Measurements from ENCODE around the gene TXNRD1. TPM values are rescaled to one million over a fixed set of nuclear protein-coding genes. Genes with fewer than 3 reads are reported as not detected.
"Not testable (repeated sequence)": the region's sequence is repeated elsewhere in the genome, so short reads cannot be mapped to it uniquely, and the experiment has no call there.

The TXNRD1 gene
- total RNA-seq, 4 donors from 2014 or later, result 23.4 to 43.2 (median 35.6) TPM

GRCh38 chr12:104323899-104324298 is 108.3 kb downstream of the TXNRD1 start:
- TF ChIP-seq POLR2A (IDR thresholded peaks at IDR 0.05), result no peak
- no peak for TF ChIP-seq CTCF (IDR thresholded peaks at IDR 0.05)

GRCh38 chr12:104328278-104328677 is 112.7 kb downstream of the TXNRD1 start:
- H3K4me3 ChIP-seq (ENCODE audit: low read depth, poor library complexity, severe bottlenecking); DNase-seq (ENCODE audit: low spot score in 2 of 2); intact Hi-C loops (cut with DNase I; ENCODE audit: low total_unique reads): not testable (repeated sequence)
- WGBS, 2 donors, result 93 to 95% methylated on average over 6 of the region's 6 CpGs

More at GRCh38 chr12:104323899-104324298, 108.3 kb downstream of the TXNRD1 start:
- 94 to 100% methylated on average over 1 of the region's 1 CpG for WGBS, 2 donors
- DNase-seq (ENCODE audit: low spot score in 2 of 2), result no peak
- intact Hi-C loops (cut with DNase I; ENCODE audit: low total_unique reads), result no loop called here
- no peak overlapping the region for H3K4me3 ChIP-seq (ENCODE audit: low read depth, poor library complexity, severe bottlenecking)

- WGBS, 2 donors, result 85 to 94% methylated on average over 1 of the region's 1 CpG
- H3K4me3 ChIP-seq (ENCODE audit: low read depth, poor library complexity, severe bottlenecking), result no peak overlapping the region
- TF ChIP-seq CTCF (IDR thresholded peaks at IDR 0.05) (no peak), POLR2A (IDR thresholded peaks at IDR 0.05) (no peak)
- DNase-seq (ENCODE audit: low spot score in 2 of 2), result no peak
- intact Hi-C loops (cut with DNase I; ENCODE audit: low total_unique reads), result no loop called here
These were observed 113.2 kb downstream of the TXNRD1 start for GRCh38 chr12:104328790-104329189.

GRCh38 chr12:104329707-104330532 is 114.3 kb downstream of the TXNRD1 start:
- WGBS, 2 donors, result 87% methylated on average over 5 of the region's 5 CpGs
- intact Hi-C loops (cut with DNase I; ENCODE audit: low total_unique reads), result no loop called here
- TF ChIP-seq CTCF (IDR thresholded peaks at IDR 0.05) (no peak), POLR2A (IDR thresholded peaks at IDR 0.05) (no peak)

GRCh38 chr12:104331376-104331775 is 115.8 kb downstream of the TXNRD1 start:
- intact Hi-C loops (cut with DNase I; ENCODE audit: low total_unique reads), result no loop called here
- H3K4me3 ChIP-seq (ENCODE audit: low read depth, poor library complexity, severe bottlenecking), result no peak overlapping the region
- TF ChIP-seq CTCF (IDR thresholded peaks at IDR 0.05) (no peak), POLR2A (IDR thresholded peaks at IDR 0.05) (no peak)
- no peak for DNase-seq (ENCODE audit: low spot score in 2 of 2)
- WGBS, 2 donors, result 93 to 95% methylated on average over 2 of the region's 2 CpGs

More at GRCh38 chr12:104329707-104330532, 114.3 kb downstream of the TXNRD1 start:
- DNase-seq (ENCODE audit: low spot score in 2 of 2), result no peak
- H3K4me3 ChIP-seq (ENCODE audit: low read depth, poor library complexity, severe bottlenecking), result no peak overlapping the region

GRCh38 chr12:104332273-104332672 is 116.7 kb downstream of the TXNRD1 start:
- H3K4me3 ChIP-seq (ENCODE audit: low read depth, poor library complexity, severe bottlenecking); intact Hi-C loops (cut with DNase I; ENCODE audit: low total_unique reads); DNase-seq (ENCODE audit: low spot score in 2 of 2): not testable (repeated sequence)
- WGBS, 2 donors, result 94% methylated on average over 3 of the region's 3 CpGs

All from lower leg skin (tissue), 4 donors.